Activated CD8-positive, alpha-beta memory T cell treated with anti-CD3 and anti-CD28 coated beads, Interleukin-2, amount 50 U/mL, for 24 hours (primary cell): ENCODE data around the gene SRGAP1.
A peak's percentile ranks its signal among the peaks of the same experiment; 100 is the strongest.
"Not testable (repeated sequence)": the region's sequence is repeated elsewhere in the genome, so short reads cannot be mapped to it uniquely, and the experiment has no call there.

Experiments
- DNase-seq: peaks from one replicate; pipeline ENCODE4 v3.0.0-alpha.2; 2020; ENCODE audit errors: extremely low read depth

Gene SRGAP1

GRCh38 chr12:63838411-63838810 lies 6.1 kb upstream of the SRGAP1 start:
- DNase-seq: no peak

DNA sequence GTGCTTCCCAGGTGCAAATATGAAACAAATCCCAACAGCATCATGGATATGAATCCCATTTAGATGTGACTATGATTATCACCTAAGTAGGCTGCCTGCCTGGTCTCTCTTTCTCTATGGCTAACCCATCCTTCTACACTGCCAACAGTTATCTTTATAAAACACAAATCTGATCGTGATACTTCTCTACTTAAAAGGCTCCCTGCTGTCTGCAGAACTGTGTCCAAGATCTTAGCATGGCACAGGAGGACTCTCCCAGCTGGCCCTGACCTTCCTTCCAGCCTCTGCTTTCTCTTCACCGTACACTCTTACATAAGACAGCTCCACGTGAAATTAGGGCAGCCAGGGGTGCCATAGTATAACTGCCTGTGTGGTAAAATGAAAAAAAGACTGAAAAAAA lies 3.5 kb upstream of the SRGAP1 start:
- no peak for DNase-seq

- DNase-seq: no peak
Observed at GRCh38 chr12:63841571-63841970, 2.9 kb upstream of the SRGAP1 start.

DNA sequence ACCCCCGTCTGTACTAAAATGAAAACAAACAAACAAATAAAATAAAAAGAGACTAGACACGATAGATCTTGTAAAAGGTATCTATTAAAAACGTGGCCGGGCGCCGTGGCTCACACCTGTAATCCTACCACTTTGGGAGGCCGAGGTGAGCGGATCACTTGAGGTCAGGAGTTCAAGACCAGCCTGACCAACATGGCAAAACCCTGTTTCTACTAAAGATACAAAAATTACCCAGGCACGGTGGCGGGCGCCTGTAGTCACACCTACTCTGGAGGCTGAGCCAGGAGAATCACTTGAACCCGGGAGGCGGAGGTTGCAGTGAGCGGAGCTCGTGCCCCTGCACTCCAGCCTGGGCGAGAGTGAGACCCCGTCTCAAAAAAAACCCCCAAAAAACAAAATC lies 1.8 kb upstream of the SRGAP1 start:
- DNase-seq: not testable (repeated sequence)

GRCh38 chr12:63843254-63843720 lies 1.2 kb upstream of the SRGAP1 start:
- DNase-seq: no peak

DNA sequence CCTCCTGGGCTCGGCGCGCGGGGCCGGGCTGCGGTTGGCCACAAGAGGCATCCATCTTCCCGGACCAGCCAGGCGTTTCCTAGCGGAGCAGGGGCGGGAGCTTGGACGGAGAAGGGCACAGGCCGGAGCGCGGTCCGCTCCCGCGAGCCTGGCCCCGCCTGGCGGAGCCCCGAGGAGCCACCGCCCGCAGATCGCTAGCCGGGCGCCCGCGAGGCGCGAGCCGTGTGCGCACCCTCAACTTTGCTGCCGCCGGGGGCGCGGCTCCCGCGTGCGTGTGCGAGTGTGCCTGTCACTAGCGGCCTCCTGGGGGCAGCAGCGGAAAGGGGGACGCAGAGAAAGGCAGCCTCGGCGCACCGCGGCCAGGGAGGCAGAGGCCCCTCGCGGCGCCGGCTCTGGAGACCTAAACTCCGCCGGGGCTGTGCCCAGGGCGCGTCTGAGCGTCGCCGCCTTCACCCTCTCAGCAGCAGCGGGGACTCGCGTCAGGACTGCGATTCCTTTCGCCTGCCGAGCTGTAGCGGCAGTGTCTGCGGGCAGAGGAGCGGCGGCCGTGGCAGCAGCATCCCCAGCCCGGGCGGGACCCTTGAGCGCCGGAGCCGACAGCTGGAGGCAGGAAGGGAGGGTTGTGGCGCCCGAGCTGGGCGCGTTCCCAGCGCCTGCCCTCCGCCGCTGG lies 644 bp upstream of the SRGAP1 start:
- DNase-seq: peak; percentile 49

GRCh38 chr12:63845726-63846125 lies 1.2 kb downstream of the SRGAP1 start:
- no peak for DNase-seq

DNA sequence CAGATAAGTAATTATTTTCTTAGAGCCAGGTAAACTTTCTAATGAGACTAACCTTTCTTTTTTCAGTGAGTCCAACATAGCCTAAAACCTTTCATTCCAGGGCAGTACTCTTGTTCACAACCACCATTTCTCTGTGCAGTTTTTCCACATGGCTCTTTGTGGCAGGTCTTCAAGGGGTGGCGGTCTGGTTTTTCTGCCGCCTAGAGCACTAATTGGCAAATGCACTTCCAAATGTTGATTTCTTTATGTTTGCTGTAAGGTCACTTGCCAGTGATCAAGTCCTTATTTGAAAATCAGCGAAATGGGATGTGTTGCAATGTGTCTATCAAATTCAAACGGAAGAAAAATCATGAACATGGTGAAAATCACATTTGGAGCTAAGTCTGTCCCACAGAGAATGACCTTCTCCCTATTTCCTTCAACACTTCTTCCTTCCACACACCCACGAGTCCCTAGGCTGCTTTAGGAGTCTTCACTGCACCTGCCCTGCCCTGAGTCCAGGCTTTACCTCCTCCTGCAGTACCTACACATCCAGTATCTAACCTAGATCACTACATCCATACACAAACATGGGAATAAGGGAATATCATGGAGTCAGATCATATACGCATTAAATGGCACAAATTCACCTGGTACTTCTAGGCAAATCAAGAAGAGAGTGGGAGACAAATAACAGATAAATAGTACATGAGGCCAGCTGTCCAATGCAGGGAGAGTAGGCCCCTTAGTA lies 1.9 kb downstream of the SRGAP1 start:
- DNase-seq: no peak

GRCh38 chr12:63848450-63848849 lies 4.0 kb downstream of the SRGAP1 start:
- DNase-seq: no peak

DNA sequence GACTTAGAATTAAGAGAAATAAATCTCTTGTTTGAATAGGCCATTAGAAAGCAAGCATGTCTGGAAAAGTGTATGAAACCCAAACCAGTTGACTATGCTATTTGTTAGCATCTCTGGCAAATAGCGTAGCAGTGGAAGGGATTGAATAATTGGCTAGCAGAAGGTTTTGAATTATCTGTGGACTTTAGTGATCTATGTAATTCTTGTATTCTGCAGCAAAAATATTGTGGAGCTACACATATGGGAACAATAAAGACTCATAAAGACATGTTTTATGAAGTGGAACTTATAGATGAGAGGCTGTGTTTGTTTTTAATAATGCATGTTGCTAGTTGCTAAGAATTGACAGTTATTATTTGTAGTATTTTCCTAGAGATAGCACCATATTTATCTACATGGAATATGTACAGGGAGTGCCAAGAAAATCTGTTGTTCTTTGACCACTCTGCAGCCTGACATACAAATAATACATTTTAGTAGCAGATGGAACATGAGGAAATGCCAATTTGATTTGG lies 4.7 kb downstream of the SRGAP1 start:
- no peak for DNase-seq

- DNase-seq: no peak
Observed at GRCh38 chr12:63849641-63850040, 5.1 kb downstream of the SRGAP1 start.

GRCh38 chr12:63853978-63854377 lies 9.5 kb downstream of the SRGAP1 start:
- DNase-seq: no peak

GRCh38 chr12:63855299-63855698 lies 10.8 kb downstream of the SRGAP1 start:
- no peak for DNase-seq

DNA sequence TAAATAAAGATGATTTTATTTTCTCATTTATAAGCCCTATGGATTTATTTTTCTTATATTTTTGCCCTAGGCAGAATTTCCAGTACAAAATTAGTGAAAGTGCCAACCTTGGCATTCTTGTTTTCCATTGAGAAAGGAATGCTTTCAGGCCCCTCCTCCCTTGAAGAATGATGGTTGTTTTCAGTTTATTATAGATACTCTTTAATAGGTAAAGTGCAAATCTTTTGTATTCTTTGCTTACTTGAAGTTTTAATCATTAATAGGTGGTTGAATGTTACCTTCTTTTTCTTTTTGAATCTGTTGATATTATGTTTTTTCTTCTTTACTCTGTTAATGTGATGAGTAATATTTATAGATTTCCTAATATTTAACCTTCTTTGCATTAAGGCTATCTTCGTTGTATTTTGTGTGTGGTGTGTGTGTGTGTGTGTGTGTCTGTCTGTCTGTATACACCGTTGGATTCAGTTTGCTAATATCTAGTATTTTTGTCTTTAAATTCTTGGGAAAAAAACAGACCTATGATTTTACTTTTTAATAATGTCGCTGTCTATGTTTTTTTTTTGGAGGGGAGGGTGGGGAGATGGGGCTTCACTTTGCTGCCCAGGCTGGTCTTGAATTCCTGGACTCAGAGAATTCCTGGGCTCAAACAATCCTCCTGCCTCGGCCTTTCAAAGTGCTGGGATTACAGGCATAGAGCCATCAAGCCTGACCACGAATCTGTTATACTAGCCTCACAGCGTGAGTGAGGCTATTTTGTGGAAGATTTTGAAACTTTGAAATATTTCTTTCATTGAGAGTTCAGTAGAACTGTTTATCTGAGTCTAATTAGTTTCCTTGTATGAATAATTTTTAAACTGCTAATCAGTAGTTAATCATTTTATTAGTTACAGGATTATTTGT lies 13.5 kb downstream of the SRGAP1 start:
- DNase-seq: no peak

DNA sequence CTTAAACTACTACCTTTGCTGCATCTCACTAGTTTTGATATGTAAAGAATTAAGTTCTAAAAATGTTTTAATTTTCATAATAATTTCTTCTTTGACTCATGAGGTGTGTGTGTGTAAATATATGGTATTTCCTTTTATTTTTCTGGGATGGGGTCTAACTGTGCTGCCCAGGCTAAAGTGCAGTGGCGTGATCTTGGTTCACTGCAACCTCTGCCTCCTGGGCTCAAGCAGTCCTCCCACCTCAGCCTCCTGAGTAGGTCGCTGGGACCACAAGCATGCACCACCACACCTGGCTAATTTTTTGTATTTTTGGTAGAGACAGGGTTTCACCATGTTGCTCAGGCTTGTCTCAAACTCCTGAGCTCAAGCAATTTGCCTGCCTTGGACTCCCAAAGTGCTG lies 15.4 kb downstream of the SRGAP1 start:
- DNase-seq: not testable (repeated sequence)

DNA sequence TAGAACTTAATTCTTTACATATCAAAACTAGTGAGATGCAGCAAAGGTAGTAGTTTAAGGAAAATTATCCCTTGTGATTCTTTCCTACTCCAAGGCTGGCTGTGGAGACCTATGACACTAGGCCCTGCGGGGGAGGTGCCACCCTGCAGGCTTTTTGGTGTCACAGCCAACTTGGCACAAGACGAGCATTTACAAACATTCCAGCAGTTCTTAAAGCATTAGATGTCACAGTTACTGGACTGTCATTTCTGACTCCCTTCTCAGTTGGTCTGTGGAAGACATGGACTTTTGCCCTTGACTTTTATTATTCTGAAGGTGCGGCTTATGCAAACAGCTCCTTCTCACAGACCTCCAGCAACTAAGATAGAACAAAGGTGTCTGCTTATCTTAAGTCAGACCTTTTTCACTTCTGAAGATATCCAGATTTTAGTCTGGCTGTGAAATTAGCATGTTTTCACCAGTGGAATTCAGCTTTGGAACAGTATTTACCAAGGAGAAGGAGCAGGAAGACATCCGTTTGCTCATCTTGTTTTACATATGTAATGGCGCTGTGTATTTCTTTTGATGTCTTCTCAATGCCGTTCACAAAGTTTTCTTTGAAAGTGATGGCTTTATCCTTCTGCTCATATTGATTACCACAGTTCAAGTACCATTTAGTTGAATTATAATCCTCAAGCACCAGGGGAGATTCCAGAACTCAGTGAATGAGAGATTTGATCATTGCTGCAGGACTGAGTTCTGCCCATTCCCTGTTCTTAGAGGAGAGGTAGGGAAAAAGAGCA lies 17.9 kb downstream of the SRGAP1 start:
- no peak for DNase-seq

- no peak for DNase-seq
Observed at GRCh38 chr12:63862969-63863230, 18.4 kb downstream of the SRGAP1 start.

- no peak for DNase-seq
Observed at GRCh38 chr12:63863658-63864453, 19.4 kb downstream of the SRGAP1 start.

DNA sequence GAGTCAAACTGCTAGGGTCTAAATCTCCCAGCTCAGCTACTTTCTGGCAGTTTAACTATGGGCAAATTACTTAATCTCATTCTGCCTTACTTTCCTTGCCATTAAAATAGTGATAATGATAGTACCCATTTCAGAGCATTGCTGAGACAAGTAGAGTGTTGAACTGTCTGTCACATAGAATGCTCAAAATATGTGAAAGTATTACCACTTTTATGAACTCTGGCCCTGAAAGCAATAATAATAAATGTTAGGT lies 19.9 kb downstream of the SRGAP1 start:
- DNase-seq: no peak

DNA sequence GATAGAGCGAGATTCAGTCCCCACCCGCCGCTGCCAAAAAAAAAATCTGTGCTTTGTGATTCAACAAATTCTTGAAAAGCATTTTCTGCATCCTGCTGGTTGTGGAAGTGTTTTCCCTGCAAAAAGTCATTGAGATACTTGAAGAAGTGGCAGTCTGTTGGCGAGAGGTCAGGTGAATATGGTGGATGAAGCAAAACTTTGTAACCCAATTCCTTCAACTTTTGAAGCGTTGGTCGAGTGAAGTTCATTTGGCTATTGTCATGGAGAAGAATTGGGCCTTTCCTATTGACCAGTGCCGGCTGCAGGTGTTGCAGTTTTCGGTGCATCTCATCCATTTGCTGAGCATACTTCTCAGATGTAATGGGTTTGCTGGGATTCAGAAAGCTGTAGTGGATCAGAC lies 20.9 kb downstream of the SRGAP1 start:
- DNase-seq: no peak

GRCh38 chr12:63867053-63867452 lies 22.6 kb downstream of the SRGAP1 start:
- DNase-seq: no peak
